ENCODE results near the gene PTPRO.

GRCh38 chr12:15608406-15608805, 286.1 kb downstream of the PTPRO start:
- TF ChIP-seq CTCF (IDR thresholded peaks at IDR 0.05; ENCODE audit: low read depth, low read length, poor library complexity, severe bottlenecking) (no peak), EZH2phosphoT487 (IDR thresholded peaks at IDR 0.05; ENCODE audit: borderline replicate concordance, low read length) (no peak)
